GM21528 (cell line): Measurements from ENCODE around the gene ST7.

Source experiments
- ATAC-seq: cut with Tn5 transposase; IDR thresholded peaks from one replicate; pipeline ENCODE4 v1.9.1; 2021; ENCODE audit warnings: mild to moderate bottlenecking, moderate library complexity; ENCODE audit not compliant: unreplicated experiment, low FRiP score

Gene ST7

DNA sequence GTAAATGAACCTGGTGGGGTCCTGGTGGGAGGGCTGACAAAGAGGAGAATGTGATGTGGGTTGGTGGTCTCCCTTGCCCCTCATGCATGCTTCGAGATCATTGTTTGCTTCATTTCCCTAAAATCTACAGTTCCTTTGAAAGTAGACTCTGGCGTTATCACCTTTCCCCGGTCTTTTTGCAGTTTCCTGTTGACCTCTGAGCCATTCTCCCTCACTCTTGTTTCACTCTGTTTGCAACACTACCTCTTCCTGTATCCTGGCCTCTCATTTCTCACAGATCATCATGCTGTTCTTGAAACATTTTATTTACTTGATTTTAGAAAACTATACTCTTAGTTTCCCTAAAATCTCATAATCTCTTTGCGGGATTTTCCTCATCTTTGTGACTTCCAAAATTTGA is 189.8 kb downstream of the ST7 start:
- ATAC-seq, result no peak

DNA sequence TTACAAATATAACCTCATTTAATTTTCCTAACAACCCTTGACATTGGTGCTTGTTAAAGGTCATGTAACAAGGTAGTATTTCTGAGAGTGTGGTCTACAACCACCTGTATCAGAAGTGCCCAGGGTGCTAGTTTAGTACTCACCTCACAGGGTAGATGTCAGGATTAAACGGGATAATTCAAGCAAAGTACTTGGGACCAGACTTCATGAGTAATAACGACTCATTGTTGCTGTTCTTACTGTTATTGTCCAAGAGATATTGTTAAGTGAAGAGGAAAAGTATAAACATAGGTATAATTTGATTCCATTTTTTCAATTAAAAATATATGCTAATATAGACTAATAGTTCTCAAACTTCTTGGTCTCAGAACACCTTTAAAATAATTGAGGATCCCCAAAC is 190.3 kb downstream of the ST7 start:
- no peak for ATAC-seq

- no peak for ATAC-seq
These were observed 192.0 kb downstream of the ST7 start for GRCh38 chr7:117145333-117145732.

GRCh38 chr7:117146059-117146458 is 192.8 kb downstream of the ST7 start:
- ATAC-seq, result no peak

DNA sequence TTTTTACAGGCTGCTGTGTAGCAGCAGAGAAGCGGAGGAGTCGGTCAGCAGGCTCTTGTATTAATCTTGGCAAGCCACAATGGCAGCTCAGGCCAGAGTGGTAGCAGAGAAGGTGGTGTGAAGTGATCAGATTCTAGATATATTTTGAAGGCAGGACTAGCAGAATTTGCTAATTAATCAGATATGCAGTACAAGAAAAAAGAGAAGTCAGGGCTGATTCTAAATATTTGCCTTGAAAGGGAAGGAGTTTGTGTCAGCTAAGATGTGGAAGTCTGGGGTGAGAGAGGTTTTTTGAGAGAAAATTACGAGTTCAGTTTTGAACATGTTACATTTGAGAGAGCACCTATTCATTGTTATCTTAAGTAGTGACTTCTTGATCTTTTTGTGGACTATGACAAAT is 193.2 kb downstream of the ST7 start:
- no peak for ATAC-seq

GRCh38 chr7:117148971-117149370 is 195.7 kb downstream of the ST7 start:
- no peak for ATAC-seq

- no peak for ATAC-seq
These were observed 196.4 kb downstream of the ST7 start for GRCh38 chr7:117149692-117150091.

DNA sequence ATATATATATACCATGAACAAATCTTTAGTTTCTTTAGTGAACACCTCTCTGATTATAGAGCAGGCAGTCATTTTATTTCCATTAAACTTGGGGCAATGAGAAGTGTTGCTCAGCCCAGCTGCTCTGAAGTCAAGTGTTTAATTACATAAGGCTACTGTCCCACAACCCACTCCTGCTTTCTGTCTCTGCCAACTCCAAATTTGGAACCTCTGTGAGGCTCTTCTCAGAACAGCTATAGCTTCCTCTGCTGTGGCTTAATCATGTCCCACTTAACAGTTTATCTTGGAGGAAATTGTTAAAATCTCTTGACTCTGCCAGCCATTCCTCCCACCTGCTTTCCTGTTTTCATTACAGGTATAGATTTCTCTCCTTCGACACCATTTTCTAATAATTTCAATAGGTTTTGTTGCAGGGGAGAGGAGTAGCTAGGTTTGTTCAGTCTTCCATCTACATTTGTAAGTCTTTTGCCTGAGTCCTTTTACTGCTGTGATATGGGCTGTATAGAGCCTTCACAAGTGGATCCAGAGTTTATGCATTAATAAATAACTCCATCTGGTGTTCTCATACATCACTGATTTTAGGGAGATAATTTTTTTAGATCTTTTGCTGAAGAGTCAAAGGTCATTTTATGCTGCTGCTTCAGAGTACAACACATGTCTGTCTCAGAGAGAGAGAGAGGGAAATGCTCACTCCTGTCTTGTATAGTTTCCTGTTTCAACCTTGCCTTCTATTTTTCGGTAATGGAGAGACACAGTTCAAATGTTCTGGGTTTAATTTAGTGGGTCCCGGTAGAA is 199.1 kb downstream of the ST7 start:
- no peak for ATAC-seq

- ATAC-seq, result no peak
These were observed 199.8 kb downstream of the ST7 start for GRCh38 chr7:117153016-117153545.

DNA sequence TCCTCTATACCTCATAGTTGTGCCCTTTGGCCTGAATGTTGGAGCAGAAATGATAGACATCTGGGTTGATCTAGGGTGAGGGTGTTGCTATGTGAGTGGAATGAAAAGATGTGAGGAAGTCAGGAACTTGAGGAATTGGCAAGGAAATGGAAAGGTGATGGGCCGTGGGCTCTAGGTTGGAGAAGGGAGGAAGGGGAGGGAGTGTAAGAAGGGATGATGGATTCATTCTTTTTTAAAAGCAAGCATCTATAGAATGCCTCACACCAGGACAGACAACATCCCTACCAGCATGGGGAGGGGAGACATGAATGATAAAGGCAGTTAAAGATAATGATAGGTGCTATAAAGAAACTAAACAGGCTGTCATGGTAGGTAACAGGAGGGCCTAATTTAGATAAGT is 201.4 kb downstream of the ST7 start:
- ATAC-seq, result no peak

DNA sequence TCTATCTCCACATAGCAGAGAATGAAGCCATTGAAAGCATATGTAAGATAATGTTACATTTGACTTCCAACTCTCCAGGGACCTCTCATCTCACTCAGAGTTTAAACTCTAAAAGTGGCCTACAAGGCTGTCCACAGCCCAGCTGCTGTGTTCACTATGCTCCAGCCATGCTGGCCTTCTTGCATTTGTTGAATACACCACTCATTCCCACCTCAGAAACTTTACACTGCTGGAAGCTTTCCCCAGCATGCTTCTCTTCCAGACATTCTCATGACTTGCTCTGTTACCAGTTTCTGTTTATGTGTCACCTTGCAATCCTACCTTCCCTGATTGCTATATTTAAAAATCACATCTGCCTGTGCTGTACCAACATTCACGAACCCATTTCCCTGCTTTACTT is 202.4 kb downstream of the ST7 start:
- no peak for ATAC-seq

GRCh38 chr7:117157241-117158209 is 204.2 kb downstream of the ST7 start:
- no peak for ATAC-seq

GRCh38 chr7:117158941-117159697 is 205.8 kb downstream of the ST7 start:
- ATAC-seq, result no peak

DNA sequence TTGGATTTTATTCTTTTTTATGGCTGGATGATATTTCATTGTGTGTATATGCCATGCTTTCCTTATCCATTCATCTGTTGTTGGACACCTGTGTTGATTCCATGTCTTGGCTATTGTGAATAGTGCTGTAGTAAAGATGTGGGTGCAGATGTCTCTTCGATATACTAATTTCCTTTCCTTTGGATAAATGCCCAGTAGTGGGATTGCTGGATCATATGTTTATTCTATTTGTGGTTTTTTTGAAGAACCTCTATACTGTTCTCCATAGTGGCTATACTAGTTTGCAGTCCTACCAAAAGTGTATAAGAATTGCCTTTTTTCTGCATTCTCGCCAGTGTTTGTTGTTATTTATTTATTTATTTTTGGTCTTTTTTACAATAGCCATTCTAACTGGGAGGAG is 209.8 kb downstream of the ST7 start:
- ATAC-seq, result no peak

DNA sequence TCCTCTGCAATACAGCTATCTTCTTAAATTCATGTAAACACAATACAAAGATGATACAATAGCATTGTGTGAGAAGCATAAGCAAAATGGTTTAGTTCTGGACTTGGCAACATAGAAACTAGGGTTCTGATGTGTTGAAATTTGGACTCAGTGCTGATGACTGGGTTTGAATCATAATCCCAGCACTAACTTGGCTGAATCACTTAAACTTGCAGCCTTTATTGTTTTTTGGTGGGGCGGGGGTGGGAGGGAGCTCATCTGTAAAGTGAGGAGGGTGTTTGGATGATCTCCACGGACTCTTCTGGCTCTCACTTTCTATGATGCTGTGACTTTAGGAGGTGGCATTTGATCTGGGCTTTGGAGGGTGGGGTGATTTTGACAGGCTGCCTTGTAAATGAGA is 211.3 kb downstream of the ST7 start:
- ATAC-seq, result no peak

- no peak for ATAC-seq
These were observed 212.4 kb downstream of the ST7 start for GRCh38 chr7:117165656-117166055.

DNA sequence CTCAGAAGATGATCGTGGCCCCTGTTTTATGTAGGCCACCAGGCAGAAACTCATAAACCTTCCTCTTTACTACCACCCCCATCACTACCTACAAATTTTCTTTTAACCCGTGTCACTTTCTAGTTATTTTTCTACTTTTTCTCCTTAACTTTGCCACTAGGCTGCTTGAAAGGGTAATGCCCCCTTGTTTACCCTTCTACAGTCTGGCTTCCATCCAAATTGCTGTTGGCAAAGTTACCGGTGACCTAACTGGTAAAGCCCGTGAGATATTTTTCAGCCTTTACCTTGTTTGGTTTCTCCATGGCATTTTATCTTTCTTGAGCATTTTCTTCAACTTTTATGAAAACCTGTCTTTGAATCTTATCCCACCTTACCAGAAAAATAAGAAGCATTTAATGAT is 216.6 kb downstream of the ST7 start:
- ATAC-seq, result no peak

DNA sequence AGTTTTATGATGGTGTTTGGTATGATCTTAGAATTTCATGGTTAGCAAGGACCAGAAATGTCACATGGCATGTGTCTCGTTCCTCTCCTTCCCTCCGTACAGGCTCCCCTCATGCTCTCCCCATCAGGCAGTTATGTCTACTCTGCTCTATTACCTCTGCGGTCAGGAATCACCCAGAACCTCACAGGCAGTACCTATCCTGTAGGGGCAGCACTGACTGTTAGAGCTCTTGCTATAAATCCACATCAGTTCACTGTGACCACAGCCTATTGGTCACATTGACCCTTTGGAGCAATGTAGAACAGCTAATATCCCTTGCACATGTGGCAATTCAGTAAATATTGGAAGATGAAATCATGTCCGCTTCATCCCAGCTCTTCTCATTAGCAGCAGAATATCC is 217.8 kb downstream of the ST7 start:
- no peak for ATAC-seq

DNA sequence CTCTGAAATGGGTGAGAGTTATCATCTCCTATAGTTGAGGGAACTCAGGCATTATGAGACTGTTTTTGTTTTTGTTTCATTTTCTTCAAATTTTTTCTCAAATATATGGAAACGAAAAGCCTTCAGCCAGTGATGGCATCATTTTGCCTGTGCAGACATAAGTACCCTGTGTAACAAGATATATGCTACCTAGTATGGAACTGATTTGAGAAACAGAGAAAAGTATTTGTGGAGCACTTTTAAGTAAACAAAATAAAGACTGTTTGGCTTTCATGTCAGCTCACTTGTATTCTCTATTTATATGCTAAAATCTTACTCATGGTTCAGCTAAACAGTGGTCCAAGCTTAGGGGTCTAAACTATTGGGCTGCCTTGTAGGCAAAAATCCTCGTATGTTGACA is 219.0 kb downstream of the ST7 start:
- ATAC-seq, result no peak

DNA sequence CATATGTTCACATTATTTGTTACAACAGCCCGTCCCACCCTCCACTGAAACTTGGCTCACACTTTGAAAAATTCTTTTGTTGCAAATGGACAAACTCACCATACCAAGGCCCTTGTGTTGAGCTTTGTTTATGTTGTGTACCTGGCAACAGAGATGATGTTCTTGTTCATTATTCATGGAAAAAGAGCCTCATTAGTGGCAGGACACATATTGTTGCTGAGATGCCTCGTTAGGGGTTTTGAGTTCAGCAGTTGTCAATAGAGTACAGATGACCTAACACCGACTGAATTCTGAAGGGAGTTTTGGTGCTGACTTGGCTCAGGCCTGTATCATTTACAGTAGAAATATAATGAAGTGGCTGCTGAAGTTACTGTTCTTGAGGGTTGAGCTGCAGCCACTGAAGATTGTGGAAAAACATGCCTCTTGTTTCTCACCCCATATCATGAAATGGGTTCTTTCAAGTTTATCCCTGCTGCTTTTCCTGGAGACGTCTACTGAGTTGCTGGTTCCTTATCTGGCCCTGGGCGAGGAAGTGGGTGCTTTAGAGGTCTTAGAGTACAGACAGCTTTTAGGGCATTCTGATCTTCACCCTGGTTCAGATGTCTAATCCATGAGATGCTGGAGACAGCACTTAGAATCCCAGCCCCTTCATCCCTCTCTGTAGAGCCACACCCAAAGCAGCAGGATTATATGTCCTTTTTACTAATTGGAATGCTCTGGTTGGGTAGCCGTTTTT is 219.9 kb downstream of the ST7 start:
- no peak for ATAC-seq
